ENCODE results near the gene MYH8.

MYH8 gene
- total RNA-seq: 0 reads per million in 2 experiments

DNA sequence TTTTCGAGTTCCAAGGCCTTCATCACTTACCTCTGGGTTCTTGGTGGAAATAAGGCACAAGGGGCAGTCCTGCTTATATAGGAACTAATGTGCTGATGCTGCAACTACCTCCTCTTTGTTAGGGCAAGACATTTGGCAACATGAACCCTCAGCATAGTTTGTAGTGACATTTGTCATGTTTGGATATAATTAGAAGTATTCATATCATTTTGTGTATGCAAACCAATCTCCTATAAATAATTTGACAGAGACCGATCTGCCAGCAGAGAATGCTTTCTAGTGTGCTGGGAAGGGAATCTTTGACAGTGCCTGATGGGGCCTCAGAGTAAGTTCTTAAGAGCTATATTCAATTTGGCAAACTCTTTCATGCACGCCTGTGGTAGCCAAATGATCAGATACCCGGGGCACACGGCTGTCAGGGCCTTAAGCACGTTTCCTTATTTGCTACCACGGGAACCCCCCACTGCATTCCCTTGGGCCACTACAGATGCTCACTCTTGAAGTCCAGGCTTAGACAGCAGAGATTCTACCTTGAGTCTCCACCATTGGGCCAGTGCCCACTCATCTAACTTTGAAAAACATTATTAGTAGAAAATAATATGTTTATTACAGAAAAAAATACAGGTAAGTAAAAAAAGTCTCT is at the start of gene MYH8:
Gene MYH8, minus strand, starts transcription at position 51 of the 643 bp plus-strand sequence. CDS start 1,723 bp downstream, outside the sequence.
- no peak for DNase-seq (ENCODE audit: low read depth)

- no peak for DNase-seq (ENCODE audit: low read depth)
Observed at GRCh38 chr17:10469459-10469858, 47.7 kb upstream of the MYH8 start, which contains the start of gene MYH4. MYH4 (minus strand) TSS chr17:10469559; CDS start chr17:10466745, 2,814 bp downstream.

GRCh38 chr17:10463402-10463801 is 41.7 kb upstream of the MYH8 start:
- no peak for DNase-seq (ENCODE audit: low read depth)

- no peak for DNase-seq (ENCODE audit: low read depth)
Observed at GRCh38 chr17:10460062-10460461, 38.3 kb upstream of the MYH8 start.

- no peak for DNase-seq (ENCODE audit: low read depth)
Observed at GRCh38 chr17:10458701-10459100, 37.0 kb upstream of the MYH8 start.

- DNase-seq (ENCODE audit: low read depth): no peak
Observed at GRCh38 chr17:10457952-10458351, 36.2 kb upstream of the MYH8 start.

GRCh38 chr17:10447026-10447931 is 25.5 kb upstream of the MYH8 start:
- DNase-seq (ENCODE audit: low read depth): no peak

- DNase-seq (ENCODE audit: low read depth): no peak
Observed at GRCh38 chr17:10439816-10440215, 18.1 kb upstream of the MYH8 start.

DNA sequence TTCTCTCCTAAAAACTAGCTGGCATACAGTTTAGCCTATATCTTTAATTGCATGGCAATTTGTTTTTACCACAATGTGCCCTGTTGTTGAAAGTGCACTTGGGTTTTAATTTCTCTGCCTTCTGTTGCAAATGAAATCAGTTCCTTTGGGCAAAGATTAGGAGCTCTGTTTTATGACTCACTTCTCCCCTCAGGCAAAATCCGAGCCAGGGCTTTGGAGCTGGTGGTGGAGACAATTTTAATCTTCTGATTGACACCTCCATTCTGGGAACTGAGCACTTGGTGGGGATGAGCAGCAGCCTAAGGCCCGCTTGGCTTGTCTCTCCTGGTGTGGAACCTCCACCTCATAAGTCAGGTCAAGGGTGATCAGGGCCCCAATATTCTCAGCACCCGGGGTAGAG is 13.3 kb upstream of the MYH8 start:
- no peak for DNase-seq (ENCODE audit: low read depth)

DNA sequence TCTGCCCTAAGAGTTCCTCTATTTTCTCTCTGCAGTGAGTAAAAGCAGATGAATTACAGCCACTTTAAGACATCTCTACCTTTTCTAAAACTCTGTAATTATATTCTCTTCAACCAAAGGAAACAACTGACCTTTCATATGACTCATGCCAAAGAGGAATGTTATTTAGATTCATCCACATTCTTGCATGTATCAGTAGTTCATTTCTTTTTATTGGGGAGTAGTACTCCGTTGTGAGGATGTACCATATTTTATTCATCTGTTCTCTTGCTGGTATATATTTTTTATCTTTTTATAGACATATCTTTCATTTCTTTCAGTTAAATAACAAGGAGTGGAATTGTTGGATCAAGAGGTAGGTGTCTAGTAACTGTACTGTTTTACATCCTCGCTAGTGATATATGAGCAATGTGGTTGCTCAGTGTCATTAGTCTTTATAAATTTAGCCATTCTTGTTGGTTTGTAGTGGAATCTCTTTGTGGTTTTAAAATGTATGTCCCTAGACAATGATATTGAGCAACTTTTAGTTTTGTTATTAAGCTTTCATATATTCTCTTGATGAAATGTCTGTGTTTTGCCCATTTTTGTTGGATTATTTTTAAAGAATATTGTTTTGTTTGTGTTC is 7.8 kb upstream of the MYH8 start:
- DNase-seq (ENCODE audit: low read depth): no peak

DNA sequence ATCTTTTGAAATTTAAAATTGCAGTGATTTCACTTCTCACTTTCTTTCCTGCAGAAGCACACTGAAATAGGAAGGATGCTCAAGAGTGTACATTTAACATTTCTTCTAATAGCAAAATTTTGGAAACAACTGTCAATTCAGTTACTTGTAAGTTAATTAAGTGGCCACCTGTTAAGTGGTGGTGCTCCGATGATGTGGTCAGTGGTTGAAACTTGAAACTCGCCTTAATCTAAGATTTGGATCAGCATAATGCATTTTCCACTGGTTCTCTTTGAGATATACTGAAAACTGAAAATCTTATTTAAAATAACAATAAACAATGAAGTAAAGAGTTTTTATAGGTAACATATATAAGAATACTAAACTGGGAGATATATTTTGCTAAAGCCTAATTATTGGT is 7.0 kb upstream of the MYH8 start:
- DNase-seq (ENCODE audit: low read depth): no peak

- DNase-seq (ENCODE audit: low read depth): no peak
Observed at GRCh38 chr17:10421211-10421610, 539 bp downstream of the MYH8 start.

DNA sequence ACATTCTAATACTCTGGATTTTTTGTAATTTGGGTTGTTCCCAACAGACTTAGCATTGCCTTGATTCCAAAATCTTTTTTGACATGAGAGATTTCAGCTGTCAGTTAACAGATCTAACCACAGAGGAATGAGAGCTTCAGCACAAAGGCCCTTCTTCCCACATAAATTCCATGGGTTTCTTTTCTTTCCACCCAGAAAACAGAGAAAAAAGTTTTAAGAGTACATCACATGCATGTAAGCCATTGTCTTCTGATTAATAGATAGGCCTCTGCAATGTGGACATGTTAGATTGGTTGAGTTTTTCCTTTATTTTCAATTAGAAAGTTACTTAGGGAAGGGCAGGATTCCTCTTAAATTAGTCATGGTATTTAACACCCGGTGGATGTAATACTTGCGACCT is 939 bp downstream of the MYH8 start:
- DNase-seq (ENCODE audit: low read depth): no peak

GRCh38 chr17:10417431-10417830 is 4.3 kb downstream of the MYH8 start:
- DNase-seq (ENCODE audit: low read depth): no peak

DNA sequence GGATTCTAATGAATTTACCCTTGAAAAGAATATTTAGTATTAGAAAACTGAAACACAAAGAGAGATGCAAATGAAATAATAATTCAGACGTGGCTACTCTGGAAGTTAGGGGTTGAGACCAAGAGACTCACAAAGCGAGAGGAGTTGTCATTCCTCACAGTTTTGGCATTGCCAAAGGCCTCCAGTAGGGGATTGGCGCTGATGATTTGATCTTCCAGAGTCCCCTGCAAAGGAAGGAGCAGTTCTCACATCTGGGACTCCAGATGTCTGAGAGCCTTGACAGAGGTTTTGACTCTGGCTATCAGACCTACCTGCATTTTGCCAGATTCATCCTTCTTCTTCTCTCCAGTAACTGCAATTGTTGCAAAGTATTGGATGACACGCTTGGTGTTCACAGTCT is 6.6 kb downstream of the MYH8 start:
- no peak for DNase-seq (ENCODE audit: low read depth)

GRCh38 chr17:10403589-10403988 is 18.2 kb downstream of the MYH8 start:
- no peak for DNase-seq (ENCODE audit: low read depth)

GRCh38 chr17:10398352-10398751 is 23.4 kb downstream of the MYH8 start:
- DNase-seq (ENCODE audit: low read depth): no peak

DNA sequence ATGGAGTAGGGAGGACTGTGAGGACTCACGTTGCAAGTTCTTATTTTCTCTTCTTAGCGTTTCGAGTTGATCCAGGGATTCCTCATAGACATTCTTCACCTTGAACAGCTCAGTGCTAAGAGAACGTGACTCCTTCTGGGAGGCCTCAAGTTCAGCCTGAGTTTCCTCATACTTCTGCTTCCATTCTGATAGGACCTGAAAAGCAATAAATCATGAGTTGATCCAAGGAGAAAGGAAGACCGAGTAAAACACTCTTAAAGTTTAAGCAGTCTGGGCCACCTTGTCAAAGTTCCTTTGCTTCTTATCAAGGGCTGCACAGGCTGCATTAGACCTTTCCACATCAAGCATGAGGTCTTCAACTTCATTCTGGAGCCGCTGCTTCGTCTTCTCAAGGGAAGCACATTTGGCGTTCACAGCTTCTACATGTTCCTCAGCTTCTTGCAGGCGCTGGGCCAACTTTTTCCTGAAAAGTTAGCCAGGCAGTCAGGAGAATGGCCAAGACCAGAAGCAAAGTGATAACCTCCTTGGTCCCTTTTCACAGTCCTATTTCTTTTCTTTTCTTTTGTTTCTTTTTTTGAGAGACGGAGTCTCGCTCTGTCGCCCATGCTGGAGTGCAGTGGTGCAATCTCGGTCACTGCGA is 25.1 kb downstream of the MYH8 start:
- DNase-seq (ENCODE audit: low read depth): no peak

DNA sequence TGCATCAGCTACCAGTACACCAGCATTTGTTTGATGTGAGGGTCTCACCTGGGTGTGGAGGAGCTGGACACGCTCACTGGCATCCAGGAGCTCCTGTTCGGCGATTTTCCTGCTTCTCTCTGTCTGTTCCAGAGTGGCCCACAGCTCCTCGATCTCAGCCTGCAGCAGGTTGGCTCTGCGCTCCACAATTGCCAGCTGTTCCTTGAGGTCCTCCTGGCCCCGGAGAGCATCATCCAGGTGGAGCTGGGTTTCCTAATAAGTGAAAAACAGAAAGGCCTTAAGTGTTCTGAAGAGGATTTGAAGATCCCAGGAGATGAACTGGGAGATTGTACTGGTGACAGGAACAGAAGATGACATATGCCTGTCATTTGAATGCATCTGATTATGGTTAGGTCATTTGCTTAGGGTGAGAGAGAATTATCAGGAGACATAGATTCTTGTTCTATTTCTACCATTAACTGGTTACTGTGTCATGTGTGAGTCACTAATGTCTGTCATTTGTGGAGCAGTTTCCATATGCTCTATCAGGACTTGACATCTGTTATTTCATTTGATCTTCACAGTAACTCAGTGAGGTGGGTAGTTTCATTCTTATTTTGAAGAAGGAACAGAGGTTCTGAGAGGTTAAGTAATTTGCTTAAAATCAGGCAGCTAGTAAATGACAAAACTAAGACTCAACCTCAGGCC is 27.4 kb downstream of the MYH8 start:
- DNase-seq (ENCODE audit: low read depth): no peak

GRCh38 chr17:10392880-10393279 is 28.9 kb downstream of the MYH8 start:
- no peak for DNase-seq (ENCODE audit: low read depth)

DNA sequence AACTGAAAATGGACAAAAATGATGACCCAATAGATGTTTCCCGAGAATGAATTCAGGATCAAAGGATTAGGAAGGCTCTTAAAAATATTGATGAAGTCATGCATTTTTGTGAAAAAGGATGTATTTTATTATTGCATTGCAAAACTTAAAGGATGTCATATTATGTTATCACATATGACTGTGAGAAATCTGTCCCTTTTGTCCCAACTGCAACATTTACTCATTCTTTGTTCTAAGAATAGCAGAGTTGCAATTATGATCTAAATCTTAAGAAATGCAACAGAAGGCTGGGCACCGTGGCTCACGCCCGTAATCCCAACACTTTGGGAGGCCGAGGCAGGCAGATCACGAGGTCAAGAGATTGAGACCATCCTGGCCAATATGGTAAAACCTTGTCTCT is 35.9 kb downstream of the MYH8 start:
- DNase-seq (ENCODE audit: low read depth): no peak

DNA sequence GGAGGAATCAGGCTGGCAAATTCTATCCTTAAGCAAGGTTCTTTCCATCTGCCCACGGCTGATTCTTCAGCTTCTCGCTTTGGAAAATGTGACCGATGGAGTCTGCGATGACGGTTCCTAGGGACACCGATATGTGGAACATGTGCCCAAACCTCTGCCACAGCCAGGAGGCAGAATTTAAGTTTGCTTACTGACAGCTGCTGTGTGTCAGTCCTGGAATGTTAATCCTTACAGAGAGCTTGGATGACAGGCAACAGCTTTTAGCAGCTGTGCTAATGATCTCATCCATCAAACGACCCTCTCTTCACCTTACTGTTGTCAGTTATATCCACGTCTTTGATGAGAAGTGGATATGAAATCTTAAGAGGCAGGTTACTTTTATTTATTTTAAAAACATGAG is 37.6 kb downstream of the MYH8 start:
- no peak for DNase-seq (ENCODE audit: low read depth)
